NCI-H748 (cell line): ENCODE measurements around the gene ATL1.

Experiments
- DNase-seq: peaks from one replicate; lab custom pipeline; 2025; ENCODE audit not compliant: unreplicated experiment; lab: John Stamatoyannopoulos, UW

The ATL1 gene

GRCh38 chr14:50559990-50560930, at the start of gene ATL1:
ATL1 (plus strand) TSS chr14:50560145; CDS start chr14:50560266, 121 bp downstream.
- peak; percentile 90 for DNase-seq

GRCh38 chr14:50510157-50510556, 49.8 kb upstream of the ATL1 start:
- DNase-seq = no peak

DNA sequence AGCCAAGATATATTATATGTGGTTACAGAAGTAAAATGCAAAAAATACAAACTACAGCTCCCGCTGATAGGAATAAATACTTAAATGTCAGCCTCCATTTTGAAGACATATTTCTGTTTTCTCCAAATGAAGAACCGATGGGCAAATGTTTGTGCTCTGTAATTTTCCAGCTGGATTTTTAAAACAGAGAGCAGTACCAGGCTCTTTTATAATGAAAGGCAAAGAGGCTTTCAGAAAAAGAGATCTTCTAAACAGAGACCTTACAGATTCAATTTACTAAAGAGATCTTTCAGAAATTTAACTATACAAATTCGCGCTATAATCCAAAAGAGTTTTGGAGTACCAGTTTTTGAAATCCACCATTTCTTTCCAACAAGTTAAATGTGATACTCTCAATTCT, 47.5 kb upstream of the ATL1 start:
- no peak for DNase-seq

DNA sequence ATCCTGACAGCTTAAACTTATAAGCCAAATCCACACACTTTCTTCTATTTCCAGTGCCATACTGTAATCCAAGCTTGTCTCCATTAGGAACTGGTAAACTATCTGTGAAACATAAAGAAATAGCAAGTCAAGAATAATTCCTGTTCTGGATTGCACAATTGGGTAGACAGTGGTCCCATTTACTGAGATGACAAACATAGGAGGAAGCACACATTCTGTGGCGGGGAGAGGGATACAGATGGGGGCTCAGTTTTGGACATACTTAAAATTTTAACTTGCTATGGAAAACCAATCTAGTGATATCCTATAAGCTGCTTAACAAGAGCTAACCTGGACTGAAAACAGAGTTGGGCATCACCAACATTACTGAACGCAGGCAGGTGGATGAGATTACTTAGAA, 43.9 kb upstream of the ATL1 start:
- no peak for DNase-seq

GRCh38 chr14:50520947-50521815, 38.8 kb upstream of the ATL1 start:
- DNase-seq = no peak

GRCh38 chr14:50521912-50522341, 38.0 kb upstream of the ATL1 start:
- no peak for DNase-seq

DNA sequence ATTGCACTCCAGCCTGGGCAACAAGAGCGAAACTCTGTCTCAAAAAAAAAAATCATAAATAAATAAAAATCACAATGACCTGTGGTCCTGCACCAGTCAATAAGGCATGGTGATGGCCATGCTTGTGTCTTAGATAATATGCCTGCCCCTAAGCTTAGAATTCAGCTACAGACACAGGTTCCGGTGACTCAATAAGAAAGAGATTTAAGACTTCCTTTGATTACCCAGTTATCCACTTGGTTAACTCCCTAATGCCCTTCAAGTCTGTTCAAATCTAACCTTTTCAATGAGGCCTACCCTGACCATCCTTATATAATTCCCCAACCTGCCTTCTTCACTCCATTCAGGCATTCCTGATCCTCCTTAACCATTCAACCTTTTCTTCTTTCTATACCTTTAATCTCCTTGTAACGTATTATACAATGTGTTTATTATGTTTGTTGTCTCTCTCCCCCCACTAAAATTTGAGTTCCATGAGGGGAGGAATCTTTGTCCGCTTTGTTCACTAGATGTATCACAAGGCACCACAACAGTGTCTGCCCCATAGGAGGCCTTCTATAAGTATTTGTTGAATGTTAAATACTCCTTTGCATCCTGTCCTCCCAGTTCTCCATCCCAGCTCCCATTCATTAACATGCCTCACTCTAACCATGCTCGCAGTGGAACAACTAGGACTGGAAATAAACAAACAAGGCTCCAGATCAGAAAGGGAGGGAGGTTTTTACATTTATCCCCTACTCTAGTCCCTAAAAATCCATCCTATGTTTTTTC, 36.5 kb upstream of the ATL1 start:
- DNase-seq = no peak

DNA sequence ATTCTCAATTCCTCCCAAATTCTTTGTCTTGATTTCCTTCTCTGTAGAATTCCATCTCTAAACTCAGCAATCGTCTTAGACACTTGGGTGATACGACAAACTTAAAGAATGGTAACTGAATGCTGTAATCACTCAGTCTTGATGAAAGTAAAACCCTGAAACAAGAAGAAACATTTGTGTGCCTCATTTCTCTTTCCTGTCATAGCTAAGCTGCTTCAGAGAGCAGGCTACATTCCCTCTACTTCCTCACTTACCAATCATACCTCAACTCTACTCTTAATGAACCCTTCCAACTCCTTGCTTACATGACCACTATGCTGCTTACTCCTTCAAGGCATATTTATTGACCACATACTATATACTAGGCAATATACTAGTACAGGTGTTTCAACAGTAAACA, 35.9 kb upstream of the ATL1 start:
- no peak for DNase-seq

GRCh38 chr14:50524731-50525515, 35.0 kb upstream of the ATL1 start:
- no peak for DNase-seq

DNA sequence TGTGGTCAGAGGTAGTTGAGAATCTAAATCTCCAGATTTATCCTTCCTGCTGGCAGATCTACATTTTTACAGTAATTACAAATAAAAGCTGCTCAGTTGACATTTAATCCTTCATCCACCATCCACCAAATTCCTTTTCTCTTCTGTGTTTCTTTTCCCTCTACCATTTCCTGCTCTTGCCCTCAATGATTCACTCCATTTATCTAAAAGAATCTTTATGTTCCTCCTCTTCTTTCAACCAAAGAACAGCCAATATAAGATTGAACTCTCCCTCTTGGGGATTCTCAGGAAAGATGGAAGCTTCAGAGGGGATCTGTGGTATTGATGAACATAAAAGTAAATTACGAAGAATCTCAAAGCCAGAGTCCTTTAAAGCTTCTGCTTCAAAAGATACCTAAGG, 31.9 kb upstream of the ATL1 start:
- no peak for DNase-seq

DNA sequence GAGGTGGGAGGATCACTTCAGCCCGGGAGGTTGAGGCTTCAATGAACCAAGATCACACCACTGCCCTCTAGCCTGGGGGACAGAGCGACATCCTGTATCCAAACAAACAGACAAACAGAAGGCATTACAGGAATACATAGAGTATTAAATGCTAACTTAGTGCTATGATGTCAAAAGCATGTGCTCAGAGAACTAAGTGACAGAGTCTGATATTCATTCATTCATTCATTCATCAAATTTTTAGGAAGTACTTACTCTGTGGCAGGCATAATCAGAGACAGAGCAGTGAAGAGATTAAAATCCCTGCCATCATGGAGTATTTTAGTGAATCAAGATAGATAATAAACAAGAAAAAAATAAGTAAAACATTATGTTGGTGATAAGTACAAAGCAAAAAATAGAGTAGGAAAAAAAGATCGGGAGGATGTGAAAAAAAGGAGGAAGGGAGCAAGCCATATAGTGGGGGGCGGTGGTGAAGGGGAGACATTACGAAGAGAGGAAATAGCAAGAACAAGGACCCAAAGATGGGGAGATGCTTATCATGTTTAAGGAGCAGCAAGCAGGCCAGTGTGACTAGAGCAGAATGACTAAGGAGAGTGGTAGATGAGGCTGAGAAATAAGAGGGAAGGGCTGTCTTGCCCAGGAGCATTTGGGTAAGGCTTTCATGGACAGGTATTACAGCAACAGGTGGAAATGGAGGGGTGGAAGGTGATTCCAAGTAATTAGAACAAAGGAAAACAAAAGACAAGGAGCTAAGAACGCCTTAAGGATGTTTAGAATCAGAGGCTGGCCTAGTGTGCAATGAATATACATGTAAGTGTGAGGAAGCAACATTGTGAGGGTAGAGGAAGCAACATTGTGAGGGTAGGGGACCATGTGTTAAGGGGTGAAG, 30.4 kb upstream of the ATL1 start:
- no peak for DNase-seq

DNA sequence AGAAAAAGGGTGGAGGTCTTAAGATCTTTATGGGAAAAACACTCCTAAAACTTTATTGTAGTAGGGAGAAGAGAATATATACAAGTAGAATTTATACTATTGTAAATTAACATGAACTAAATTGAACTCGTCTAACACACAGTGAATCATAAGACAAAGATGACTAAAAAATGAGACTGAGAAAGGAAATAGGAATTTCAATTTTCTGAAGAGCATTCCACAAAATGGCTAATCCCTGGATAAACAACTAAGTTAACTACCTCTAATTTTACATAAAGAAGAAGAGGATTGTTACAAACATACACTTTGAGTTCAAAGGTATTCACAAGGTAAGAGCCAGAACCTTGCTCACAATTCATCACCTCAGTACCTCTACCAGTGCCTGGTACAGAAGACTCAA, 29.6 kb upstream of the ATL1 start:
- DNase-seq = no peak

DNA sequence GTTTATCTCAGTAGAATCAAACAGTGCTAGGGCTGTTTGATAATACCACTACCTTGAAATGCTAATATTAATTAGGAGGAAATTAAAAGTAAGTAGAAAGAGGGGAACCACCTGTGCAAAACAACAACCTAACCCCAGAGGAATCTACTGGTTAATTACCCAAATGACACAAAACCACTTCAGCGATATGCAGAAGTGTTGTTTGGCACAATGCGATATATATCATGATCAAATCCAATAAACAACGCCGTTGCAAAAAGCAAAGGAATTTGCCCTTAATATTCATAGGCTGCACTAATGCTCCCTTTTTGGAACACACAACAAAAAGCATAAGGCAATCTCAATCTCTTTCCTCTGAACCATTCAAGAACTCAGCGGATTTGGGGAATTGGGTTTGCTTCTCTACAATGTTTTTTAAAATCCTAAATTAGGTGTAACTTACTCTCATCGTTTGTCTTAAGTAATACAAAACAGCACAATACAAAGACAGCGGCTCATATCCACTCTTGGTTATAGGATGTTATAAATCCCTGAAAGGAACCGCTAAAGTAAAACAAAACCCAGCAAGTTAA, 29.1 kb upstream of the ATL1 start:
- DNase-seq = no peak

GRCh38 chr14:50531595-50532501, 28.1 kb upstream of the ATL1 start:
- peak; percentile 75 for DNase-seq

GRCh38 chr14:50532502-50533240, 27.3 kb upstream of the ATL1 start, which contains the start of gene MAP4K5:
MAP4K5 (minus strand) TSS chr14:50532569; CDS start chr14:50532049, 520 bp downstream.
- peak; percentile 94 for DNase-seq

DNA sequence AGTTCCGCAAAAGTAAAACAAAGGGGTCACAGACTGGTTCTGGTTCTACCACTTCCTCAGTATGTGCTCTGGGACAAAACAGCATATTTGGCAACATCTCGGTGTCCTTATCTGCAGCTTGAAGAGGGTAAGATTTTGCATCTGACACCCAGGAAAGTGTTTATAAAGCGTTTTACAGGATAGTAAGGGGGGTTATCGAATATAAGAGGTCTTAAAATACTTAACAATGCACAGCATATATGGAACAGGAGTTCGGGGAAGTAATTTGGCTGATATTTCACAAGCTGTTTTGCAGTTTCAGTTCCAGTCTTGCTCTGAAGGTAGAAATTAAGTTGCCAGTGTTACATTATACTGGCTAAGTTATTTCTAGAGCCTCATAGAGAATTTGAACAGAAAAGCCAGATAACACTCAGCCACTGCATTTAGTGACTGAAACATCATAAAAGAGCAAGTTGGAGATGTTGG, 26.7 kb upstream of the ATL1 start:
- no peak for DNase-seq

- no peak for DNase-seq
Measured at GRCh38 chr14:50533806-50534205, 26.1 kb upstream of the ATL1 start.
